HCT116 (cell line): Measurements from ENCODE around the gene ARL15.

Experiments
- CEBPB ChIP-seq: IDR thresholded peaks from 2 replicates; pipeline ENCODE4 v1.6.1; 2012; ENCODE audit warnings: low read depth
- CTCF ChIP-seq, 3 experiments: fragments of 200-600 bp in 1 of 3; sonication (generic) in 1 of 3; IDR thresholded peaks in 2 of 3; conservative IDR thresholded peaks in 1 of 3; 2 replicates each; pipeline ENCODE4 v1.5.1; 2012 to 2017; ENCODE audit warnings: low read depth in 2 of 3, low read length in 2 of 3, antibody characterized with exemption in 1 of 3, borderline replicate concordance in 1 of 3, control low read depth in 1 of 3, mild to moderate bottlenecking in 1 of 3, mixed read lengths in 1 of 3, mixed run types in 1 of 3, moderate library complexity in 1 of 3; ENCODE audit not compliant: insufficient read depth in 1 of 3
- EZH2phosphoT487 ChIP-seq: fragments of 200-600 bp; IDR thresholded peaks from 2 replicates; pipeline ENCODE4 v1.6.1; 2018; ENCODE audit warnings: antibody characterized with exemption, borderline replicate concordance
- MAX ChIP-seq: IDR thresholded peaks from 2 replicates; pipeline ENCODE4 v1.6.1; 2012
- POLR2A ChIP-seq: IDR thresholded peaks from 2 replicates; pipeline ENCODE4 v1.7.0; 2011; ENCODE audit warnings: borderline replicate concordance; ENCODE audit not compliant: insufficient read depth, insufficient read length; ENCODE audit errors: extremely low read depth
- POLR2AphosphoS5 ChIP-seq: IDR thresholded peaks from 2 replicates; pipeline ENCODE4 v1.6.1; 2011; ENCODE audit warnings: mild to moderate bottlenecking, low read depth, low read length, moderate library complexity
- RAD21 ChIP-seq: IDR thresholded peaks from 2 replicates; pipeline ENCODE4 v1.6.1; 2012; ENCODE audit warnings: low read depth, mild to moderate bottlenecking
- REST ChIP-seq: IDR thresholded peaks from 2 replicates; pipeline ENCODE4 v1.6.1; 2012; ENCODE audit warnings: low read depth
- YY1 ChIP-seq: IDR thresholded peaks from 2 replicates; pipeline ENCODE4 v1.6.1; 2011; ENCODE audit warnings: low read length, low read depth, moderate library complexity, mild to moderate bottlenecking; ENCODE audit not compliant: insufficient replicate concordance; ENCODE audit errors: extremely low read depth
- ZNF274 ChIP-seq: fragments of 200-500 bp; sonication (Bioruptor generic); IDR thresholded peaks from 2 replicates; pipeline ENCODE4 v1.6.1; 2014; ENCODE audit warnings: mild to moderate bottlenecking, low read depth, low read length, inconsistent platforms

GRCh38 chr5:54162184-54162583 lies 148.2 kb downstream of the ARL15 start:
- TF ChIP-seq REST, result no peak
- TF ChIP-seq CTCF (IDR thresholded peaks at IDR 0.05 in 2 of 3, conservative IDR thresholded peaks at IDR 0.05 in 1 of 3; ENCODE audit: borderline replicate concordance in 1 of 3, insufficient read depth in 1 of 3, low read depth in 2 of 3, low read length in 2 of 3), result no peak
- no peak for TF ChIP-seq RAD21
- no peak for TF ChIP-seq POLR2A
- no peak for TF ChIP-seq YY1
- no peak for TF ChIP-seq MAX
- no peak for TF ChIP-seq POLR2AphosphoS5
- no peak for TF ChIP-seq CEBPB
- TF ChIP-seq EZH2phosphoT487, result no peak
- TF ChIP-seq ZNF274, result no peak
